Central memory CD4-positive, alpha-beta T cell (primary cell): ENCODE measurements around the gene TRIM33.
"Not testable (repeated sequence)": the region's sequence is repeated elsewhere in the genome, so short reads cannot be mapped to it uniquely, and the experiment has no call there.

Experiments
- DNase-seq: peaks from one replicate; pipeline ENCODE4 v3.0.0; 2022

TRIM33 gene

GRCh38 chr1:114466334-114467014, 44.5 kb downstream of the TRIM33 start:
- no peak for DNase-seq

- no peak for DNase-seq
Observed at GRCh38 chr1:114462963-114463362, 48.0 kb downstream of the TRIM33 start.

- no peak for DNase-seq
Observed at GRCh38 chr1:114462341-114462740, 48.7 kb downstream of the TRIM33 start.

- no peak for DNase-seq
Observed at GRCh38 chr1:114458237-114458777, 52.7 kb downstream of the TRIM33 start.

DNA sequence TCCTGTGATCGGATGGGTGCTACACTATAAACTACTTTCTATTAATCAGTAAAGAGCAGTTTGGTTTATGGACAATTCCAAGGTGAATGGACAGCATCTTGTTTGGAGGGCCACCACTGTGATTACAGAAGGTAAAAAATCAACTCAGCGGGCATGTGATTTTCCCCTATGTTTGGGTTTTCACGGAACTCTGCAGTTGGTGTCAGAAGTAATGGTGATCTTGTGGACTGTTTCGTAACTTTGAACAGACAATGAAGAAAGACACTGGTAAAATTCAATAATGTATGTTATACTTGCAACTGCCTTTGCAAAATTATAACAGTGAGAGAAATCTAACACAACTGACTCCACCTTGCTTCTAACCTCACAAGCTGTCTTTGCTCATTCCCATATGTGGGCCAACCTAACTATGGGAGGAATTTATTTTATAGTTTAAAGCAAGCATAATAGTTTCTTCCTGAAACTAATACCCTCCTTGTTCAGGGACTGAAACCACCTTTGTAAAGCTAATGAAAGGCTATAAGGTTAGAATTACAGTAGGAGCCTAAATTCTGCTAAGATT, 53.2 kb downstream of the TRIM33 start:
- DNase-seq: no peak

DNA sequence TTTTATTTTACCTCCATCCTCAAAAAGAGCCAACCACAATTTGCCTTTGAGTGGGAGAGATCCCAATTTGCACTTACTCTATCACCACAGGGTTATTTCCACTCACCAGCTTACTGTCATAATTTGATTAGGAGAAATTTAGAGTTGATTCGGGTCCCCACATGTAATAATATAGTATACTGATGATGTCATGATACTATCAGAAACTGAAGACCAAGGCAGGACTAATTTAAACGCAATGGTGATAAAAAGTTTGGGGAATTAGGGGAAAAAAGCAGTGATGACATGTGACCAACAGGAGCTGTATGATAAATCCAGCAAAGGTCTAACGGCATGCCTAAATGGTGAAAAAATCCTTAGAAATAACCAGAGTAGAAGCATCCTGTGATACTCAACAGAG, 54.4 kb downstream of the TRIM33 start:
- DNase-seq: no peak

- no peak for DNase-seq
Observed at GRCh38 chr1:114455102-114455785, 55.8 kb downstream of the TRIM33 start.

DNA sequence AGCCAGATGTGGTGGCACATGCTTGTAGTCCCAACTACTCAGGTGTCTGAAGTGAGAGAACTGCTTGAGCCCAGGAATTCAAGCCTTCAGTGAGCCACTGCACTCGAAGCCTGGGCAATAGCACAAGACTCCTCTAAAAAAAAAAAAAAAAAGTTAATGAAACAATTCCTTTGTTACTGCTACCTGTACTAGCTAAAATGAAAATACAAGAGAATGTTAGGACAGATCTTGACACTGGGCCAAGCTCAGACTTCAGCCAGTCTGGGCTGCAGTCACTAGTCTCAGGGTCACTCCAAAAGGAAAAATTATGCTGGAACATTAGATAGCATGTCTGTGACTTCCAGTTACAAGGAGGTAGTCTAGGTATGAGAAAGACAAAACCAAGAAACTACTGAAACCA, 56.5 kb downstream of the TRIM33 start:
- DNase-seq: no peak

GRCh38 chr1:114453361-114453784, 57.6 kb downstream of the TRIM33 start:
- no peak for DNase-seq

- DNase-seq: no peak
Observed at GRCh38 chr1:114448370-114449036, 62.5 kb downstream of the TRIM33 start.

DNA sequence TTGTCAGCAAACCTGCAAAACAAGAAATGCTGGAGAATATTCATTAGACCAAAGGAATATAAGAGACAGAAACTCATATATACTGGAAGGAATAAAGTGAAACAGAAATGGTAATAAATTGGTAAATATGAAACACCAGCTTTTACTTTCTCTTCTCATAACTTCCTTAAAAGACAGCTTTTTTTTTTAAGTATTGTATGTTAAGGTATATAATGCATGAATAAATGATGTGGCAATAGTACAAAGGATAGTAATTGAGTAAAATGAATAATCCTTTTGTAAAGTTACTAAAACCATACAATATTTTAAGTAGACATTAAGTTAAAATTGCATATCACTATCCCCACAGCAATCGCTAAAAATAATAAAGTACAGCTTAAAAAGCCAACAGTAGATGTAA, 64.8 kb downstream of the TRIM33 start:
- DNase-seq: no peak

- not testable (repeated sequence) for DNase-seq
Observed at GRCh38 chr1:114443226-114443625, 67.8 kb downstream of the TRIM33 start.

- no peak for DNase-seq
Observed at GRCh38 chr1:114441332-114441731, 69.7 kb downstream of the TRIM33 start.

- DNase-seq: no peak
Observed at GRCh38 chr1:114439369-114439768, 71.6 kb downstream of the TRIM33 start.

DNA sequence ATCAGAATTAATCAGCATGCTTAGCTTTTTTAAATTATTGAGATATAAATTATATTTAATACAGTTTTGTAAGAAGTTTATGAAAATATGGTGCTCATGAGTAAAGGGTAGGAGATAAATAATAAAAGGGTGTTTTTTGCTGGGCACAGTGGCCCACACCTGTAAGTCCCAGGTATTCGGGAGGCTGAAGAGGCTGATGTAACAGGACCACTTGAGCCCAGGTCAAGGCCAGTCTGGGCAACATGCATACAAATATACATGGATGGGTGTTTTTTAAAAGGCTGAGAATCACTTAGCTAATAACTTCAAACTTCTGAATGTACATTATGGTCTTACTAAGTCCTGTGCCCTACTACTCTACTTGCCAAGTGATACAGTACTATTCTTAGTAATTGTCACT, 73.2 kb downstream of the TRIM33 start:
- DNase-seq: no peak

GRCh38 chr1:114436799-114437198, 74.2 kb downstream of the TRIM33 start:
- no peak for DNase-seq

- DNase-seq: no peak
Observed at GRCh38 chr1:114435088-114435715, 75.8 kb downstream of the TRIM33 start.

GRCh38 chr1:114431026-114431425, 80.0 kb downstream of the TRIM33 start:
- DNase-seq: no peak

DNA sequence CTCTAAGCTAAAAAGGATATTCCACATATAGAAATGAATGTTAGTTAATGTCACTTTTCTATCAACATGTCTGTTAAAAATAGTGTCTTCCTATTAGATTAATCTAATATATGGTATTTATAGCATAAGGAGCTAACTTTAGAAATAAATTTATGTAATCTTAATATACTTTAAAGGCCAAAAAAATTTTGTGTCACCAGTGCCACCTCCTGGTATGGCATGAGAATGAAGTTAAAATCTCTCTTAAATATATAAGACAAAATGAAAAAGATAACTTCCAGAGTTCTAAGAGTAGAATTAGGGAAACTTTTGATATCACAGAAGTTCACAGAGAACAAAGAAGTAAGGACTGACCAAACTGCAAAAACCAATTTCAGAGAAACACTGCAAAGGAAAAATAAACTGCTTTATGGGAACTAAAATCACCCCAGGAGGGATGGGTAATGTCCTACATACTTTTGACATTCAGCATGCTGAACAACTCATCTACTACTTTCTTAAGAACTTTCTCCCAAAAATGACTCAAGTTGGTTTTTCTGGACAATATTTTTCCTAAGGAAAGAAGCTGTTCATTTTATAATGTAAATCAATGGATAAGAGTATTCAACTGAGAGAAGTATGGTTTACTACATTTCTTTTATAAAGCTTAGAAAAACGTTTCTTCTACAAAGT, 82.8 kb downstream of the TRIM33 start:
- DNase-seq: peak; percentile 7

- DNase-seq: no peak
Observed at GRCh38 chr1:114427612-114428011, 83.4 kb downstream of the TRIM33 start.

GRCh38 chr1:114423455-114423854, 87.5 kb downstream of the TRIM33 start:
- no peak for DNase-seq

GRCh38 chr1:114418948-114419347, 92.1 kb downstream of the TRIM33 start:
- DNase-seq: not testable (repeated sequence)
